GM18858 (cell line): ENCODE results near the gene DHX15.

ENCODE experiments used
- ATAC-seq: cut with Tn5 transposase; IDR thresholded peaks from one replicate; pipeline ENCODE4 v1.9.1; 2021; ENCODE audit not compliant: unreplicated experiment

DHX15 gene

DNA sequence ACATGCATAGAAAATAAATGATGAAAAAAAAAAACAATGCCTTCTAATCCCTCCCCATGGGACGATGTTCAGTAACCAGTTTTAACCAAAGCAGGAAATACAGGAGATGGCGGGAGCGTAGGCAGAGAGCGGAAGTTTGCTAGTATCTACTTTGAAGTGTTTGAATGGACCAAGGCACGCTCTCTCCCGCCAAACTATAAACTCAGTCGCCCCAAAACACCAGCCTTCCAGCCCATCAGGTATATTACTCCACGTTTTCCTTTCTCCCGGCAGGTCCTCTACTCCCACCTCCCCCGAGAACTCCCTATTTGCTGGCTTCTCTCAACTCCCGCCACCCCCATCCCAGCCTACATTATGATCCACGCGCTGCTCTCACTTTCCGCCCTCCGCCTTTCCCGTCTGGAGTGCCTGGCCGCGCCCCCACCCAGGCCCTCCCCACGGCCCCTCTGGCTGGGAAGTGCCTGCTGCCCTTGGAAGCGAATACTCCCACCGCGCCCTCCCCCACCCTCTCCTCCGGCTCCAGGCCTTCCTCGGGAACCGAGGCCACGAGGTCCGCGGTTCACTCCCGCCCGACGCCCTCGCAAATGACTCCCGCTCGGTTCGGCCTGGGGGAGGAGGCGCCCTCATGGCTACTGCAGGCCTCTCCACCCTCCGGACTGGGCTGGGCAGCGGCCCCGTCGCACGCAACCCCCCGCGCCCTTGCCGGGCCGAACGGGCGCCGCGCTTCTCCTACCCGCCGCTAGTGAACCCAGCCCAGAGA lies 723 bp downstream of the DHX15 start:
- peak; percentile 31 for ATAC-seq

DNA sequence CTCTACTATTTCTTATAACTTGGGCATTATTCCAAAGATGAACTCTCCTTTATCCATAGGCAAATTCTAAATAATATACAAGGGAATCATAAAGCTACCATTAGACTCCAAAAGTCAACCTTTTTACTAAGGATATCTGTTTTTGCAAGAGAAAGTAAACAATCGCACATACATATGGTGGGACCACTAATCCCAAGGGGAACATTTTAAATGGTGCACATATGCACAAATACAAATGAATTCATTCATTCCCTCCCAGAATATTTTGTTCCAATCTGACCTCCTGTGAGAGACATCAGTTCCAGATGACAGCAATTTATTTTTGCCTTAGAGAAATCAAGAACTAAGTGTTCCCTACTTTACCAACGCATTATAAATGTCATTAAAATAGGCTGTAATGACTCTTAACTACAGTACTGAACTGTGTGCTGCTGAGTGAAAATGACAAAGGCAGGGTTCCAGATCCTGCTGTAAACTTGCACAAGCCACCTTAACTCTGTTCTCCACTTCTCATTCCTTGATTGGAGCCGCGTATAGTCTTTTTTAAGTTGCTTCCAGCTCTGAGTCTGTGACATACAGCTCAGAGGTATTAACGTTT lies 2.0 kb downstream of the DHX15 start:
- ATAC-seq = no peak

DNA sequence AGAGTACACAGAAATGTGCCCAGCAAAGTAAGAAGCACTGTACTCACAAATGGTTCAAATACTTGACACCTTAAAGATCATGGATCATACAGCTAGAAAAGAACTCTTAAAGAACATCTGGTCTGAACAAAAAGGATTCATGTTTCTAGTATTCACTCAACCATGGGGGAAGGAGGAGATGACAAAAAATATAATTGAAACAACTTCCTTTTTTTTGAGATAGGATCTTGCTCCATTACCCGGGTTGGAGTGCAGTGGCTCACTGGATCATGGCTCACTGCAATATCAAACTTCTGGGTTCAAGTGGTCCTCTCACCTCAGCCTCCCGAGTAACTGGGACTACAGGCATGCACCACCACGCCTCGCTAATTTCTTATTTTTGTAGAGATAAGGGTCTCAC lies 6.0 kb downstream of the DHX15 start:
- no peak for ATAC-seq

DNA sequence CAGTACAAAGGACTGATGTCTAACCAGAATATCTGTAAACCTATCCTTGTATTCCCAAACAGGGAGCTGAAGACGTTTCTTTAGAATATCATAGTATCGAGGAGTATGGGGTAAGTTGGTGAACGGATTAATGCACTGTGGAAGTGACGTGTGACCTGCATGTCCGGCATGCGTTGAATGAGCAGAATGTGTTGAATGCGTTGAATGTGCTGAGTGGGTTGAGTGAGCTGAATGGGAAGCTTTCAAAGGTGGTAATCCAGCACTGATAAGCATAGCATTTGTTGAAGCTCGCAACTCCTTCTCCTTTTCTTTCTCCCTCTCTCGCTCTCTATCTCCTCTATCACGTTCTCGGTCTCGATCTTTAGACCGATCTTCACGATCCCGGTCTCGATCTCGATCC lies 8.1 kb downstream of the DHX15 start:
- no peak for ATAC-seq

DNA sequence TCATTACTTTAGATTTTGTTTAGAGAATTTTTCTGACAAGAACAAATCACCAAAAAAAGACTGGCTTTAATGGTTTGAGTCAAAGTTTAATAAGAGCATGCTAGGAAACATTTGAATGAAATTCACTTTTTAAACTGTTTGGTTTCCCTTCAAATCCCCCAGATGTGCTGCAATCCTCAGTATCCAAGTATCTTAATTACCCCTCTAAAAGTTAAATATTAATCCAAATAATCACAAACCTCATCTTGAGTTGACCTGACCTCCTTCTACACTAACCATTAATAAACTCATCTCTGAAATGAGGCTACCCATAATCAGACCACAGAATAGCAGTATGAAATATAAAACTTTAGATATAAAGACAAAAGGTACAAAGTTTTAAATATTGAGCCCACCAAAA lies 10.1 kb downstream of the DHX15 start:
- ATAC-seq = no peak

DNA sequence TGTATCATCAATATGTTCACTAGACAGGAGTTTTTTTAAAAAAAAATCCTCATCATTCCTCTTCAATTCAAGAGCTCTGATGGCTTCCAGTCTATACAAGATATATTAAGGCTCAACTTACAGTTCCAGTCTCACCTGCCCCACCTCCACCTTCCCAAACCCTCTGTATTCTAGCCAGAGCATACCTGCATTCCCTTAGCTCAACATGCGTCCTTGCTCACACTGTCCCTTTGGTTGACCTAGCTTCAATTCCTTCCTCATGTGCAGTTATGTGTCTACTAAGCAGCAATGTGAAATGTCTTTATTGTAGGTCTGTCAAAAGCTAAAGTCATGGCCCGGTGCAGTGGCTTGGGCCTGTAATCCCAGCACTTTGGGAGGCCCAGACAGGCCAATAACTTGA lies 10.8 kb downstream of the DHX15 start:
- ATAC-seq = no peak

DNA sequence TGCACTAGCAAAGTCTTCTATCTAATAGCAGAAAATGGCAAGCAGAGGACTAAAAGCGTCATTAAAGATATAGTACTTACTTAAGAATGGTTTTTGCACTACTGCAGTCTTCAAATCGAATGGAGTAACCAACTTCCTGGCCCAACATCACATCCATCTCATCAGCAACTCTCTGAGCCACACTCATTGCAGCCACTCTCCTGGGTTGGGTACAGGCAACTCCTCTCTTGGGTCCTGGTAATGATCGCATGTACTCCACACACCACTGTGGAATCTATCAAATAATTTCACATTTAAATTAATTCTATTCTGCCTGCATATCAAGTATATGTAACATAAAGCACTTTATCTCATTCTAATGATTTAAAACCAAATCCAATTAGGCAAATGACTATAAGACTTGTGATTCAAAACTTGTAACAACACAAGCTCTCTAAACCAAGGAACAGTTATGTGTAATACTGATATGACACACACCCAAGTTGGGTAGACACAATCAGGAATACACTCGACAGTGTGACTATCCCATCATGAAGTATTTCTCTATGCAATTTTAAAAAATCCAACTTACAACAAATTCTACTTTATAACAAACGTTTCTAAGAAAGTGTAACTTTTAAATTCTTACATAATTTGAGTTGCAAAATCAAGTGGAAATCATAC lies 13.6 kb downstream of the DHX15 start:
- no peak for ATAC-seq

DNA sequence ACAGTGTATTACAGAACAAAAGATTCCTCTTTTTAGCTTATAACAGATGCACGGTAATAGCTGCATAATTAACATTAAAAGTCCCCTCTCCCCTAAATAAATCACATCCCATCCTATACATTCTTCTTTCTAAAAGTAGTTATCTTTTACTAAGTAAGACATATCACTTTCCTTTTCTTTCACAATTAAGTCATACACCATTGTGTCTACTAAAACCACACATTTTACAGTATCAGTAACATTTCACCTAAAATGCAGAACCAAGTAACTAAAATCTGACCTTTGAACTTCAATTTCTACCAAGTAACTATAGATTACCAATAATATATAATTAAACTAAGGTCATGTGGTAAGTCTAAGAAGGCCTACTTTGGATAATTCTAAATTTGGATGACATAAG lies 14.2 kb downstream of the DHX15 start:
- peak; percentile 53 for ATAC-seq

- peak; percentile 3 for ATAC-seq
Measured at GRCh38 chr4:24569662-24570061, 14.7 kb downstream of the DHX15 start.

DNA sequence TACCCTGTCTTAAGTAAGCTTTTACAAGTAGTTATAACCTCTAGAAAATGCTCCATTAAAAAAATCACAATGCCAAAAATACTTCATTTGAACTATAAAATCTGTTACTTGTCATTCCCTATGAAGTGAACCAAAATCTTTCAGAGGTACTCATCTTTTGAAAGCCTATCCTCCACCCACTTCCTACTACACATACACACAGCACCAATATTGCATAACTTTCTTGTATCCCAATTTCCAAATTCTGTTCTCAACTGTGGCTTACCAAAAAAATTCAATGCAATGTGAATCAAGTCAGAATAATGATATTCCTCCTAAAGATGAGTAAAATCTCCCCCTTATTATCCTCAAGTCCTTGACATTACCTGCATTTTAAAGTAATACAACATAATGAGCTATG lies 15.9 kb downstream of the DHX15 start:
- no peak for ATAC-seq

DNA sequence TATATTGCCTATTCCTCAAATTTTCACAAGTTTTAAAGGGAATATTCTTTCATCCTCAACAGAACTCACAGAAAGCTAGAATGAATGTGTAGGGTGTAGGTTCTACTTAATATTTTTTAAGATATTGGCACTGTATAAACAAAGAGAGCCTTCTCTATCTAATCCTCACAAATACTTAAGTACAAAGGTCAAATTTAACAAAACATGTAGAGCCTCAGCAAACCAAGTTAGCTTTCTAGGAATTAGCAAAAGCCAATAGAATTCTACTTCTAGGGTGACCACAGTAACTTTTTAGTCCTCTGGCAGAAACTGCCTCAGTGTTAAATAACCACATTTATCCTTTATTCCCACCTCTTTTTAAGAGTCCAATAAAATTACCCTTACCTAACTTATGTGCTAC lies 19.3 kb downstream of the DHX15 start:
- no peak for ATAC-seq

GRCh38 chr4:24564488-24564887 lies 19.9 kb downstream of the DHX15 start:
- ATAC-seq = no peak

- ATAC-seq = no peak
Measured at GRCh38 chr4:24561438-24562139, 22.8 kb downstream of the DHX15 start.

- ATAC-seq = no peak
Measured at GRCh38 chr4:24560868-24561368, 23.4 kb downstream of the DHX15 start.

DNA sequence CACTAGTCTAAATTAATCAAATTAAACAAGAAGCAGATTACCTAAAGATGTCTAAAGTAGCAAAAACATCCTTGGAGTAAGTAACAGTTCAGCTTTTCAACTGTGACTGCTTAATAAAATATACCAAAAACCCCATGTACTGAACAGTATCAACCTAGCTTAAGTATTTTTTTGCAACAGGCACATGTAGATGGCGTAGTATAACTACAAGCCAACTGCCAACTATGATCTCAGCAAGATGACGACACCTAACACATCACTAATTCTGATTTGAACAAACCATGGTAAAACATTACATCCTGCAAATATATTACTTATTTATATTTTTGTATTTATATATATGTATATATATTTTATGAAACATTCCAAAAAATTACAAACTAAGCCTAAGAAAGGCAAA lies 24.5 kb downstream of the DHX15 start:
- no peak for ATAC-seq

DNA sequence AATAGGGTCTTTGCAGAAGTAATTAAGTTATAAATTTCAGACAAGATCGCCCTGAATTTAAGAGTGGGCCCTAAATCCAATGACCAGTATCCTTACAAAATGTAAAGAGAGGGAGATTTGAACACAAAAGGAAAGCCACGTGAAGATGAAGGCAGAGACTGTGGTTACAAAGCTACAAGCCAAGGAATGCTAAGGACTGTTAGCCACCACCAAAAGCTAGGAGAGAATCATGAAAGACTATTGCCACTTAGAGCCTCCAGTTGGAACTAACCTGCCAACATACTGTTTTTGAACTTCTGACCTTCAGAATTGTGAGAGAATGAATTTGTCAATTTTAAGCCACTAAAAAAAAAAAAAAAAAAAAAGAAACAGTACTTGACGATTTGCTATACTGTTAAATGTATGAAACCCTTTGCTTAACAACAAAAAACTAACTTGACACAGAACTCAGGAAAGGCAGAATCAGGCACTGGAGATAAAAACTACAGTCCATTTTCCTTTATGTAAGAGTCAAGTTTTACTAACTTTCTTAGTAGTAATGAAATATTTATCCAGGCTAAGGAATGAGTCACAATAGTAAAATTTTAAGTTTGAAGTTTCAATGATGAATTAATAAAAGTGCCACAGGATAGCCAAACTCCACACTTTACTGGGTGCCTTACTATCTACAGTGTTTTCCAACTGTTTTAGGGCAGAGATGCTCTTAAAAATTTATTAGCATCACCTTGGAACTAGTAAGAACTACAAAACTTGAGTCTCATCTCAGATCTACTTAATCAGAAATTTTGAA lies 25.1 kb downstream of the DHX15 start:
- no peak for ATAC-seq

- no peak for ATAC-seq
Measured at GRCh38 chr4:24557026-24558025, 27.0 kb downstream of the DHX15 start.

DNA sequence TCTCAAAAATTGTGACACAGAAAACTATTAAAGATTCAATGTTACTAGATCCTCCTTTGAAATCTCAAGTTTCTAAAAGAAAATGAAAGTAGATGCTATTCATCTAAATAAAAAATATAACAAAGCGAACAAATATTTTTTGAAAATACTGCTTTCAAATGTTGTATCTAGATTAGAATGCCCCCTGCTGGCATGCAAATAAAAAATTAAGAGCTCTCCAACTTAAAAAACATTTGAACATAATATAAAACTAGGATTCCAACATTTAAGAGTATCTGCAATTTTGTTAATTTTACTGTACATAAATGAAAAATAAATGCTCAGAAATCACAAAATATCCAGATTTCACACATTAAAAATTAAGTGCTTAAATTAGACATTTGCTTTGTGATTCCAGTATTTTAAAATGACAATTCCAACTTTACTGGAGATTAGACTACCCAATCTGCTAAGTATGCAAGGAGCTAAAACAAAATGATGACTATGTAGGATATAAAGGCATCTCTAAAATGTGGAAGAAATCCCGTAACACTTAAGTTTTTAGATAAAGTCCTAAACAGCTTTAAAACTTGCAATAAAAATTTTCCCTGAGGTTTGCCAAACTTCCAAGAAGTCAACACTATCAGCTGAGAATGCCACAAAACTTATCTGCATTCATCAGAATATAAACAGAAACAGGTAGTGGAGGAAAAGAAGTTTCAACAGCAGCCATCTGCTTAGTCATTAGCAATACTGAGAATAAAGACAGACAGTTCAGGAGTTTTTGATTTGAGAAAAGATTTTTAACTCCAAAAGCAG lies 32.7 kb downstream of the DHX15 start:
- no peak for ATAC-seq
